Mesodermal cell (in vitro differentiated cells): Measurements from ENCODE around the gene GABRG3.

ENCODE experiments used
- H3K27ac ChIP-seq: 2 replicates; pipeline ENCODE4 v1.7.0; 2013; ENCODE audit warnings: mild to moderate bottlenecking, low read depth, low read length, moderate library complexity; ENCODE audit not compliant: severe bottlenecking
- H3K36me3 ChIP-seq: 2 replicates; pipeline ENCODE4 v1.7.1; 2013; ENCODE audit warnings: mild to moderate bottlenecking, low read length, moderate library complexity; ENCODE audit not compliant: control insufficient read depth, insufficient read depth
- H3K4me1 ChIP-seq: one replicate; pipeline ENCODE4 v1.7.1; 2013; ENCODE audit warnings: mild to moderate bottlenecking, low read length; ENCODE audit not compliant: insufficient read depth, control insufficient read depth, poor library complexity, severe bottlenecking
- H3K4me3 ChIP-seq: 2 replicates; pipeline ENCODE4 v1.7.0; 2013; ENCODE audit warnings: low read length, control low read depth, mild to moderate bottlenecking; ENCODE audit not compliant: insufficient read depth, poor library complexity, severe bottlenecking; ENCODE audit errors: extremely low read depth
- H3K9me3 ChIP-seq: 2 replicates; pipeline ENCODE4 v1.7.1; 2013; ENCODE audit warnings: mild to moderate bottlenecking, low read length, moderate library complexity; ENCODE audit not compliant: control insufficient read depth
- WGBS, 2 experiments: methylation state at CpG; one replicate each; pipeline ENCODE4 v1.1.5; 2013; ENCODE audit warnings: missing lambda C conversion rate in 2 of 2; ENCODE audit not compliant: insufficient coverage in 2 of 2; 5-methylcytosine and 5-hydroxymethylcytosine counted together

Gene GABRG3

GRCh38 chr15:27082526-27082925 is 111.5 kb downstream of the GABRG3 start:
- Histone ChIP-seq H3K27ac (no peak overlapping the region), H3K36me3 (no peaks in the 10 kb centered on the region), H3K4me1 (peaks cover 16% of the 10 kb centered on the region), H3K9me3 (no peaks in the 10 kb centered on the region), H3K4me3 (no peak overlapping the region)
- WGBS, 2 experiments, result 90 to 92% methylated on average over 6 to 7 of the region's 8 CpGs

DNA sequence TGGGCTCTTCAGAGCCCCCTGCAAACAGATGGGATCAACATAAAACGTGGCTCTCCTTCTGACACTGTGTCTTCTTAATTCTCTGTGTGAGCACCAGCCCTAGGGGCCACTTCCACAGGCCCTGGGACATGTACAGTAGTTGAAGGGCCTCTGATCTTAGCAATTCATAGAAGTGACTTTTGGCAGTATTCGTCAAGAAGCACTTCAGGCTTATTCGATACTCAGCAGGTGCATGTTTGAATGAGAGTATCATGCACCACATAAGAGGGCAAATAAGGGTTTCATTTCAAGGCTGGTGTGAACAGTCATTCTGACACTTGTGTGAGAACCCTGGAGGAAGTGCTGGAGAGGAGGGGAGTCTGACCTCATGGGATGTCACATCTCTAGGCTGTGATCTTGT is 113.9 kb downstream of the GABRG3 start:
- Histone ChIP-seq H3K4me1 (peaks cover 16% of the 10 kb centered on the region), H3K9me3 (peaks cover 3% of the 10 kb centered on the region), H3K36me3 (no peaks in the 10 kb centered on the region), H3K4me3 (no peak overlapping the region), H3K27ac (no peak overlapping the region)
- 83 to 88% methylated on average over 2 to 3 of the region's 3 CpGs for WGBS, 2 experiments

- peaks cover 17% of the 10 kb centered on the region for H3K4me1 ChIP-seq
- H3K9me3 ChIP-seq, result peaks cover 3% of the 10 kb centered on the region
- no peak overlapping the region for H3K27ac ChIP-seq
- H3K36me3 ChIP-seq, result no peaks in the 10 kb centered on the region
- 10% methylated on average over 2 of the region's 5 CpGs; no CpG with 5 or more reads in 1 of the 2 experiments for WGBS, 2 experiments
- H3K4me3 ChIP-seq, result no peak overlapping the region
These were observed 115.2 kb downstream of the GABRG3 start for GRCh38 chr15:27086149-27086548.

GRCh38 chr15:27086805-27087204 is 115.8 kb downstream of the GABRG3 start:
- Histone ChIP-seq H3K27ac (no peak overlapping the region), H3K4me1 (peaks cover 22% of the 10 kb centered on the region), H3K9me3 (peaks cover 3% of the 10 kb centered on the region), H3K4me3 (no peak overlapping the region), H3K36me3 (no peaks in the 10 kb centered on the region)
- 93 to 96% methylated on average over 9 to 11 of the region's 11 CpGs for WGBS, 2 experiments

DNA sequence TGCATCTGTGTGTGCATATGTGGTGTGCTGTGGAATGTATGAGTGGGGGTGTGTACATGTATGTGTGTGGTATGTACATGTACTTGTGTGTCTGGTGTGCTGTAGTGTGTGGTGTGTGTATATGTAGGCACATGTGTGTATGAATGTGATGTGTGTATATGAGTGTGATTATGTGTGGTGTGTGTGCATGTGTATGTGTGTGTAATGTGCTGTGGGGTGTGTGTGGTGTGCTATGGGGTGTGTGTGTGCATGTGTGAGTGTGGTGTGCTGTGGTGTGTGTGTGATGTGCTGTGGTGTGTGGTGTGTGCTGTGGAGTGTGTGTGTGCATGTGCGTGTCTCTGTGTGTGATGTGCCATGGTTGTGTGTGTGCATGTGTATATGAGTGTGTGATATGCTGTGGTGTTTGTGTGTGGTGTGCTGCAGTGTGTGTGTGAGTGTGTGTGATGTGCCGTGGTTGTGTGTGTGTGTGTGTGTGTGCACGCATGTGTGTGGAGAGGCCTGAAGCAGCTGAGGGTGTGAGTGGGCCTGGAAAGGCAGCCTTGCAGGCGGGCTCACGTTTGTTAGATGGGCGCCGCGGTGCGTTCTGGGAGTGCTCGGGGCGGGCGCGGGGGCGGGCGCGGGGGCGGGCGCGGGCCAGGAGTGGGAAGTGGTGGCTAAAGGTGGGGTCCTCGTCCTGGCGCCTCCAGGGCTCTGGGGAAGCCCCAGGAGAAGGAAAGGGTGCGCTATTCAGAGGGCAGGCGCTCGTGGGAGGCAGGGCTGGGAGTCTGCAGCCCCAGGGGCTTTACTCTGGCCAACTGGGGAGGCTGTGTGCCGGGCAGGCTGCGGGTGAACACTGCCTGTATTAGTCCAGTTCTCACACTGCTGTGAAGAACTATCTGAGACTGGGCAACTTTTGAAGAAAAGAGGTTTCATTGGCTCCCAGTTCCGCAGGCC is 116.9 kb downstream of the GABRG3 start:
- H3K36me3 ChIP-seq, result no peaks in the 10 kb centered on the region
- H3K27ac ChIP-seq, result no peak overlapping the region
- peaks cover 3% of the 10 kb centered on the region for H3K9me3 ChIP-seq
- 91 to 94% methylated on average over 11 to 12 of the region's 27 CpGs for WGBS, 2 experiments
- H3K4me3 ChIP-seq, result no peak overlapping the region
- peaks cover 22% of the 10 kb centered on the region for H3K4me1 ChIP-seq

DNA sequence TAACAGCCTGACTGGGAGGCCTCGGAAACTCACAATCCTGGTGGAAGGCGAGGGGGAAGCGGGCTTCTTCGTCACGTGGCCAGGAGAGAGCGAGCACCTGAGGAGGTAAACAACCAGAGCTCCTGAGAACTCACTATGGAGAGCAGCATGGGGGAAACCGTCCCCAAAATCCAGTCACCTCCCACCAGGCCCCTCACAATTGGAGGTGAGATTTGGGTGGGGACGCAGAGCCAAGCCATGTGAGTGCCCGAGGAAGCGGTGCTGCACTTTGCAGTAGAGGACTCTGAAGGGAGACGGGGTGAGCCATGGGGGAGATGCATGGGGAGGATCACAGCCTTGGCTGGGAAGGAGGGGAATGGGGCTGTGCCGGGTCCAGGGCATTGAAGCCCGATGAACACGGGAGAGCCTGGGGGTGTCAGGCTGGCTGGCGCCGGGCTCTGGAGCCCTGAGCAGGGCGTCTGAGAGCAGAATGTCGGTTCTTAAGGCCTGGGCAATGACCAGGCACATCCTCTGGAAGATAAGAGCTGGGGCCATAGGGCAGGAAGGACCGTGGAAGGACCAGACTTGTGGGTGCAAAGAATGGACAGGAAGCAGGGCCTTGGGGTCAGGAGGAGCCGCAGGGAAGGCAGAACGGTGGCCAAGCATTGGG is 117.7 kb downstream of the GABRG3 start:
- Histone ChIP-seq H3K36me3 (no peaks in the 10 kb centered on the region), H3K9me3 (peaks cover 3% of the 10 kb centered on the region), H3K4me3 (no peak overlapping the region), H3K27ac (no peak overlapping the region), H3K4me1 (peaks cover 22% of the 10 kb centered on the region)
- 91 to 95% methylated on average over 14 to 20 of the region's 21 CpGs for WGBS, 2 experiments

DNA sequence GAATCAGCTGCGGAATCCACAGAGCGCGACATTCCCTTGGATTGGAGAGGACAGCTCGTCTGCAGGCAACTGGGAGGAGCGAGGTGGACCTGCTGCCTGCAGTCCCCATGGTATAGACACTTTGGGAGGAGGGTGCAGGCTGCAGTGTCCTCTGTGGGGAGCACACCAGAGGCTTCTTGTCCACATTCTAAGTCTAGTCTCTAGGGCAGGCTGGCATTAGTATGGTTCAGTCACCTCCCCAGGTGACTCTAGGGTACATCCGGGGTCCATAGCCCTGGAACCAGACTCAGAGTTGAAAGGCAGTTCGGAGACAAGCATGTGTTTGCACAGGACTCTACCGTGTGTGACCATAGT is 118.2 kb downstream of the GABRG3 start:
- Histone ChIP-seq H3K36me3 (no peaks in the 10 kb centered on the region), H3K4me1 (peaks cover 22% of the 10 kb centered on the region), H3K27ac (no peak overlapping the region), H3K4me3 (no peak overlapping the region), H3K9me3 (peaks cover 3% of the 10 kb centered on the region)
- WGBS, 2 experiments, result 93 to 96% methylated on average over 7 to 8 of the region's 8 CpGs

DNA sequence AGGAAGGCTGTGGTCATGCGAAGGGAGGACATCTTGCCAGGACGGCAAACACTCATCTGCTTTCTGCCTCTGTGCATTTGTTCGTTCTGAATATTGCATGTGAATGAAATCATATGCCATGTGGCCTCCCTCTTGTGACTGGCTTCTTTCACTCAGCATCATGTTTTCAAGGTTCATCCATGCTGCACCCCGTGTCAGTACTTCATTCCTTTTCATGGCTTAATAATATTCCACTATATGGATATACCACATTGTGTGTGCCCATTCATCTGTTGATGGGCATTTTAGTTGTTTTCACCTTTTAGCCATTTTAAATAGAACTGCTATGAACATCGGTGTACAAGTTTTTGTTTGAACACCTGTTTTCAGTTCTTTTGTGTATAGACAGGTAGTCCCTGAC is 118.7 kb downstream of the GABRG3 start:
- H3K4me3 ChIP-seq, result no peak overlapping the region
- H3K4me1 ChIP-seq, result peaks cover 22% of the 10 kb centered on the region
- H3K36me3 ChIP-seq, result no peaks in the 10 kb centered on the region
- 87 to 88% methylated on average over 3 to 4 of the region's 5 CpGs for WGBS, 2 experiments
- H3K9me3 ChIP-seq, result peaks cover 3% of the 10 kb centered on the region
- H3K27ac ChIP-seq, result no peak overlapping the region

DNA sequence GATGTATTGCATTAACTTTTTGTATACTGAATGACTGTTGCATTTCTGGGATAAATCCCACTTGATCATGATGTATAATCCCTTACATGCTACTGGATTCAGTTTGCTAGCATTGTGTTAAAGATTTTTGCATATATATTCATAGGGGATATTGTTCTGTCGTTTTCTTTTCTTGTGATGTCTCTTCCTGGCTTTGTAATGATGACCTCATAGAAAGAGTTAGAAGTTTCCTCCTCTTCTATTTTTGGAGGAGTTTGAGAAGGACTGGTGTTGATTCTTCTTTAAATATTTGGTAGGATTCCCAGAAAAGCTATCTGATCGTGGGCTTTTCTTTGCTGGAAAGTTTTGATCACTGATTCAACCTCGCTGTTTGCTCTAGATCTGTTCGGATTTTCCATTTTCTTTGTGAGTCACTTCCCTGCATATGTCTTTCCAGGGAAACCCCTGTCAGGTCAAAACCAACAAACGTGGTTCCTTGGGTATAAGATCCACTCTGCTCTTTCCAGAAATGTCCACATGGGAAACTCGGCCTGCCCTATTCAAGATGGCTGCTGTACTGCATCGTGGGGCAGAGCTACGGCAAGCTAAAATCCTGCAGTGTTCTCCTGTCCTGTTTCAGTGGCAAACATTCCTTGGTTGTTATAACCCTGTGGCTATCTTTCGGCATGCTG is 120.4 kb downstream of the GABRG3 start:
- Histone ChIP-seq H3K4me1 (peaks cover 14% of the 10 kb centered on the region), H3K36me3 (no peaks in the 10 kb centered on the region), H3K4me3 (no peak overlapping the region), H3K9me3 (peaks cover 3% of the 10 kb centered on the region), H3K27ac (peak overlapping the region; percentile 24)
- WGBS, 2 experiments, result 78 to 83% methylated on average over 7 of the region's 9 CpGs

DNA sequence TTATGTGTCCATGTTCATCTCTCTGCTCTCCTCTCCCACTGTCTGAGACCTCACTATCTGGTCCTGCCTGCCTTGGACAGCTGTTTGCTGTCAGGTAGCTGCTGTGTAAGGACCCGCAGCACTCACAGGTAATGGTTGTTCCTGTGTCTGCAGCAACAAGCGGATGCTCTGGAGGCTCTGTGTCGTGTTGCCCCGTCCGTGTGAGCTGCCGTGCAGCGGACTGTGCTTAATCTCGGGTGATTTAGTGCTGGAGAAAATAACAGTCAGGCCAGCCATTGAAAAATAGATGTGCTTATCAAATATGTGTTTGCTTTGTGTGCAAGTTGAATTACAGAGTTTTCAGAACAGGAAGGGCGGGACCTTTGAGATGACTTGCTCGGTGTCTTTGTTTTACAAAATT is 121.4 kb downstream of the GABRG3 start:
- Histone ChIP-seq H3K36me3 (no peaks in the 10 kb centered on the region), H3K9me3 (peaks cover 3% of the 10 kb centered on the region), H3K4me3 (no peak overlapping the region), H3K27ac (no peak overlapping the region), H3K4me1 (peaks cover 6% of the 10 kb centered on the region)
- 83 to 88% methylated on average over 8 of the region's 10 CpGs for WGBS, 2 experiments
